Right hindlimb (tissue), 1 donor: ENCODE results near the gene SCN10A.
A peak's percentile ranks its signal among the peaks of the same experiment; 100 is the strongest.

ENCODE experiments used
- DNase-seq: peaks from one replicate; pipeline ENCODE4 v3.0.0-alpha.2; 2018

The SCN10A gene

GRCh38 chr3:38816026-38816425 lies at the start of gene SCN10A:
Gene SCN10A (minus strand): TSS chr3:38816217. CDS start chr3:38794010, 22,207 bp downstream.
- DNase-seq = no peak

- no peak for DNase-seq
Measured at GRCh38 chr3:38853011-38853410, 37.0 kb upstream of the SCN10A start.

- DNase-seq = no peak
Measured at GRCh38 chr3:38843898-38844297, 27.9 kb upstream of the SCN10A start.

- DNase-seq = no peak
Measured at GRCh38 chr3:38842266-38842965, 26.4 kb upstream of the SCN10A start.

- DNase-seq = no peak
Measured at GRCh38 chr3:38840987-38841386, 25.0 kb upstream of the SCN10A start.

GRCh38 chr3:38837358-38837757 lies 21.3 kb upstream of the SCN10A start:
- DNase-seq = no peak

GRCh38 chr3:38836561-38836960 lies 20.5 kb upstream of the SCN10A start:
- DNase-seq = no peak

- no peak for DNase-seq
Measured at GRCh38 chr3:38835939-38836338, 19.9 kb upstream of the SCN10A start.

- DNase-seq = no peak
Measured at GRCh38 chr3:38834717-38835116, 18.7 kb upstream of the SCN10A start.

- peak; percentile 47 for DNase-seq
Measured at GRCh38 chr3:38834110-38834509, 18.1 kb upstream of the SCN10A start.

- DNase-seq = no peak
Measured at GRCh38 chr3:38829404-38829803, 13.4 kb upstream of the SCN10A start.

GRCh38 chr3:38828681-38829080 lies 12.7 kb upstream of the SCN10A start:
- no peak for DNase-seq

GRCh38 chr3:38827791-38828190 lies 11.8 kb upstream of the SCN10A start:
- no peak for DNase-seq

- DNase-seq = no peak
Measured at GRCh38 chr3:38826001-38826400, 10.0 kb upstream of the SCN10A start.

- no peak for DNase-seq
Measured at GRCh38 chr3:38824349-38824748, 8.3 kb upstream of the SCN10A start.

GRCh38 chr3:38823722-38824121 lies 7.7 kb upstream of the SCN10A start:
- no peak for DNase-seq

- DNase-seq = no peak
Measured at GRCh38 chr3:38823186-38823585, 7.2 kb upstream of the SCN10A start.

GRCh38 chr3:38811822-38812221 lies 4.2 kb downstream of the SCN10A start:
- no peak for DNase-seq

GRCh38 chr3:38805765-38806386 lies 10.1 kb downstream of the SCN10A start:
- DNase-seq = peak; percentile 48

GRCh38 chr3:38805004-38805403 lies 11.0 kb downstream of the SCN10A start:
- no peak for DNase-seq

GRCh38 chr3:38800511-38800910 lies 15.5 kb downstream of the SCN10A start:
- no peak for DNase-seq

GRCh38 chr3:38793721-38794120 lies 22.3 kb downstream of the SCN10A start:
- no peak for DNase-seq

- DNase-seq = no peak
Measured at GRCh38 chr3:38792983-38793382, 23.0 kb downstream of the SCN10A start.

GRCh38 chr3:38782148-38782547 lies 33.9 kb downstream of the SCN10A start:
- no peak for DNase-seq

GRCh38 chr3:38773528-38773927 lies 42.5 kb downstream of the SCN10A start:
- no peak for DNase-seq
